ENCODE data around the gene VAV2.

DNA sequence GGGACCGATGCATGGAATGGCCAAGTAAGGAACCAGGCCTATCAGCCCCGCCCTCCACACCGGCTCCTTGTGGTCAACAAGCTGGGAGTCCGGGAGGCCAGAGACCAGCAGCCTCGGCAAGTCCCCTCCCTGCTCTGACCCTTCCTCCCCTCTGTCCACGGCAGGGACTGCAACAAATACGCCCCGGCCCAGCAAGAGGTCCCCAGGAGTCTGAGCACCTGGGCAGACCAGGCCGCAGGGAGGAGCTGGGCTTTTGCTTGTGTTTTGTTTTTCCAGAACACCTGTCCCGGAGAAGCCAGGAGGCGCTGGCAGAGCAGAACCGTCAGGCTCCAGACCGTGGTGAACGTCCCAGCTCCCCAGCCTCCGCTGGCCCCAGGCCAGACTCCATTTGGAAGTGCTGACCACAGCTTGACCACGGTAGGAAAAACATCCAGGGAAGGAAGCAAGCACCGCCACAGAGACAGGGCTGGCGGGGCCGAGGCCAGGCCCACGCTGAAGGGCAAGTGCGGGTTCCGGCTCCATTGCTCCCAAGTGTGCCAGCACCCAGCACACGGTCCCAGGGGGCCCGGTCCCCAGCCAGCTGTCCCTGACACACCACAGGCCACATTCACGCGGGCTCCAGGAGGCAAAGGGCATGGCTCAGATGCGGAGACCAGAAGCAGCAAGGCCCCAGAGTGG is 56.7 kb downstream of the VAV2 start:
- TF ChIP-seq, protein P1, sequence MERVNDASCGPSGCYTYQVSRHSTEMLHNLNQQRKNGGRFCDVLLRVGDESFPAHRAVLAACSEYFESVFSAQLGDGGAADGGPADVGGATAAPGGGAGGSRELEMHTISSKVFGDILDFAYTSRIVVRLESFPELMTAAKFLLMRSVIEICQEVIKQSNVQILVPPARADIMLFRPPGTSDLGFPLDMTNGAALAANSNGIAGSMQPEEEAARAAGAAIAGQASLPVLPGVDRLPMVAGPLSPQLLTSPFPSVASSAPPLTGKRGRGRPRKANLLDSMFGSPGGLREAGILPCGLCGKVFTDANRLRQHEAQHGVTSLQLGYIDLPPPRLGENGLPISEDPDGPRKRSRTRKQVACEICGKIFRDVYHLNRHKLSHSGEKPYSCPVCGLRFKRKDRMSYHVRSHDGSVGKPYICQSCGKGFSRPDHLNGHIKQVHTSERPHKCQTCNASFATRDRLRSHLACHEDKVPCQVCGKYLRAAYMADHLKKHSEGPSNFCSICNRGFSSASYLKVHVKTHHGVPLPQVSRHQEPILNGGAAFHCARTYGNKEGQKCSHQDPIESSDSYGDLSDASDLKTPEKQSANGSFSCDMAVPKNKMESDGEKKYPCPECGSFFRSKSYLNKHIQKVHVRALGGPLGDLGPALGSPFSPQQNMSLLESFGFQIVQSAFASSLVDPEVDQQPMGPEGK (CRISPR knock-in tag; IDR thresholded peaks at IDR 0.05; ENCODE audit: borderline replicate concordance) = 0 out of 2 replicates have a peak, but pooled peaks have one; percentile 23
- TF ChIP-seq ZFP30 (CRISPR knock-in tag; IDR thresholded peaks at IDR 0.05) (no peak), ARNTL (CRISPR knock-in tag; IDR thresholded peaks at IDR 0.05; ENCODE audit: borderline replicate concordance, low read depth) (no peak), ZNF8 (CRISPR knock-in tag; IDR thresholded peaks at IDR 0.05) (no peak)
